Measurements from ENCODE around the gene ACOT12.

GRCh38 chr5:81302596-81302995, 91.3 kb downstream of the ACOT12 start:
- no peak for TF ChIP-seq CTCF (IDR thresholded peaks at IDR 0.05)
- no peak for TF ChIP-seq POLR2A (IDR thresholded peaks at IDR 0.05)
